ENCODE measurements around the gene SRBD1.

GRCh38 chr2:45368792-45369191 lies 242.3 kb downstream of the SRBD1 start:
- TF ChIP-seq CTCF (IDR thresholded peaks at IDR 0.05) (no peak), POLR2A (IDR thresholded peaks at IDR 0.05) (no peak), EP300 (IDR thresholded peaks at IDR 0.05) (no peak)
